Mesendoderm (in vitro differentiated cells): ENCODE results near the gene AVP.
A peak's percentile ranks its signal among the peaks of the same experiment; 100 is the strongest.

Experiments used
- DNase-seq: peaks from one replicate; pipeline ENCODE4 v3.0.0; 2013
- H2AK5ac ChIP-seq: 2 replicates; pipeline ENCODE4 v1.6.1; 2013; ENCODE audit warnings: low read length, inconsistent platforms
- H2BK120ac ChIP-seq: 2 replicates; pipeline ENCODE4 v1.6.1; 2013; ENCODE audit warnings: low read depth, mild to moderate bottlenecking, low read length, moderate library complexity, mixed read lengths
- H2BK15ac ChIP-seq: replicated peaks from 2 replicates; pipeline ENCODE4 v1.6.1; 2013; ENCODE audit warnings: low read depth, mild to moderate bottlenecking, moderate library complexity
- H2BK5ac ChIP-seq: 2 replicates; pipeline ENCODE4 v1.6.1; 2013; ENCODE audit warnings: low read length, inconsistent platforms
- H3K18ac ChIP-seq: 2 replicates; pipeline ENCODE4 v1.6.1; 2013; ENCODE audit warnings: mild to moderate bottlenecking, low read length, mixed read lengths
- H3K23ac ChIP-seq: one replicate; pipeline ENCODE4 v1.6.1; 2013; ENCODE audit warnings: low read length
- H3K27ac ChIP-seq: 2 replicates; pipeline ENCODE4 v1.5.1; 2013; ENCODE audit warnings: low read depth, mild to moderate bottlenecking, inconsistent platforms, low read length, moderate library complexity
- H3K27me3 ChIP-seq: 2 replicates; pipeline ENCODE4 v1.6.1; 2013; ENCODE audit warnings: low read length, control low read depth, mild to moderate bottlenecking, inconsistent platforms; ENCODE audit not compliant: insufficient read depth, poor library complexity
- H3K36me3 ChIP-seq: 2 replicates; pipeline ENCODE4 v1.6.1; 2013; ENCODE audit warnings: low read length, inconsistent platforms; ENCODE audit not compliant: control insufficient read depth, insufficient read depth
- H3K4ac ChIP-seq: one replicate; pipeline ENCODE4 v1.6.1; 2013; ENCODE audit warnings: low read depth, mild to moderate bottlenecking, low read length, moderate library complexity
- H3K4me1 ChIP-seq: 2 replicates; pipeline ENCODE4 v1.6.1; 2013; ENCODE audit warnings: low read depth, low read length, inconsistent platforms; ENCODE audit not compliant: control insufficient read depth
- H3K4me2 ChIP-seq: 2 replicates; pipeline ENCODE4 v1.6.1; 2013; ENCODE audit warnings: low read length
- H3K4me3 ChIP-seq: 2 replicates; pipeline ENCODE4 v1.5.1; 2013; ENCODE audit warnings: mild to moderate bottlenecking, low read length
- H3K56ac ChIP-seq: one replicate; pipeline ENCODE4 v1.6.1; 2013; ENCODE audit warnings: low read length
- H3K79me1 ChIP-seq: 2 replicates; pipeline ENCODE4 v1.6.1; 2013; ENCODE audit warnings: low read length, inconsistent platforms
- H3K79me2 ChIP-seq: 2 replicates; pipeline ENCODE4 v1.6.1; 2013; ENCODE audit warnings: mild to moderate bottlenecking, low read length; ENCODE audit not compliant: control insufficient read depth, insufficient read depth
- H3K9ac ChIP-seq: 2 replicates; pipeline ENCODE4 v1.6.1; 2013; ENCODE audit warnings: low read length, inconsistent platforms
- H4K5ac ChIP-seq: one replicate; pipeline ENCODE4 v1.6.1; 2013; ENCODE audit warnings: low read length
- H4K8ac ChIP-seq: one replicate; pipeline ENCODE4 v1.6.1; 2013; ENCODE audit warnings: low read depth, mild to moderate bottlenecking, control low read depth, low read length, moderate library complexity
- WGBS: extraction: QIAGEN DNeasy Blood & Tissue Kit; methylation state at CpG from one replicate; pipeline ENCODE4 v1.1.7; 2013; ENCODE audit warnings: low lambda C conversion rate, missing lambda C conversion rate; ENCODE audit not compliant: insufficient coverage; ENCODE audit errors: extremely low coverage; 5-methylcytosine and 5-hydroxymethylcytosine counted together

Gene AVP

DNA sequence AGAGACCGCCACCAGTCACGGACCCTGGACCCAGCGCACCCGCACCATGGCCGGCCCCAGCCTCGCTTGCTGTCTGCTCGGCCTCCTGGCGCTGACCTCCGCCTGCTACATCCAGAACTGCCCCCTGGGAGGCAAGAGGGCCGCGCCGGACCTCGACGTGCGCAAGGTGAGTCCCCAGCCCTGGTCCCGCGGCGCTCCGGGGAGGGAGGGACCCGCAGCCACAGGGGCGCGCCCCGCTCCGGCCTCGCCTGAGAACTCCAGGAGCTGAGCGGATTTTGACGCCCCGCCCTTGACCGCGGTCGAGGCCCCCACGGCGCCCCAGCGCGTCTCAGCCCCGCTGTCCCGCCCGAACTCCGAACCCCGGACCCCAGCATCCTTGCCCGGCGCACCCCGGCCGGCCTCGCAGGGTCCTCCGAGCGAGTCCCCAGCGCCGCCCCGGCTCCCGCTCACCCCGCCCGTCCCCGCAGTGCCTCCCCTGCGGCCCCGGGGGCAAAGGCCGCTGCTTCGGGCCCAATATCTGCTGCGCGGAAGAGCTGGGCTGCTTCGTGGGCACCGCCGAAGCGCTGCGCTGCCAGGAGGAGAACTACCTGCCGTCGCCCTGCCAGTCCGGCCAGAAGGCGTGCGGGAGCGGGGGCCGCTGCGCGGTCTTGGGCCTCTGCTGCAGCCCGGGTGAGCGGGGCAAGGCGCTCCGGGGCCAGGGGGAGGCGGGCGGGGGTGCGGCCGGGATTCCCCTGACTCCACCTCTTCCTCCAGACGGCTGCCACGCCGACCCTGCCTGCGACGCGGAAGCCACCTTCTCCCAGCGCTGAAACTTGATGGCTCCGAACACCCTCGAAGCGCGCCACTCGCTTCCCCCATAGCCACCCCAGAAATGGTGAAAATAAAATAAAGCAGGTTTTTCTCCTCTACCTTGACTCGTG lies 12.7 kb downstream of the AVP start, which contains the start of gene OXT:
TSS of gene OXT (plus strand) at position 11 of the 920 bp plus-strand sequence. CDS start at position 47, 36 bp downstream.
- Histone ChIP-seq H3K23ac (no peak within 1 kb of the TSS), H3K9ac (peak within 1 kb of the TSS; percentile 50), H3K56ac (peak within 1 kb of the TSS; percentile 79), H3K79me1 (no peaks in the 10 kb centered on the region), H3K18ac (no peak within 1 kb of the TSS), H3K27me3 (peaks cover 2% of the 10 kb centered on the region), H2BK15ac (no peak within 1 kb of the TSS), H3K4me3 (no peak within 1 kb of the TSS), H3K27ac (no peak within 1 kb of the TSS), H4K8ac (no peak within 1 kb of the TSS), H3K79me2 (no peaks in the 10 kb centered on the region), H2AK5ac (no peak within 1 kb of the TSS), H4K5ac (no peak within 1 kb of the TSS), H3K4me1 (no peaks in the 10 kb centered on the region), H3K4me2 (peak within 1 kb of the TSS; percentile 29), H2BK120ac (no peak within 1 kb of the TSS), H3K4ac (no peak within 1 kb of the TSS), H2BK5ac (no peak within 1 kb of the TSS), H3K36me3 (no peaks in the 10 kb centered on the region)
- DNase-seq = peak; percentile 50
- WGBS = no CpG with 5 or more reads among the region's 95 CpGs

DNA sequence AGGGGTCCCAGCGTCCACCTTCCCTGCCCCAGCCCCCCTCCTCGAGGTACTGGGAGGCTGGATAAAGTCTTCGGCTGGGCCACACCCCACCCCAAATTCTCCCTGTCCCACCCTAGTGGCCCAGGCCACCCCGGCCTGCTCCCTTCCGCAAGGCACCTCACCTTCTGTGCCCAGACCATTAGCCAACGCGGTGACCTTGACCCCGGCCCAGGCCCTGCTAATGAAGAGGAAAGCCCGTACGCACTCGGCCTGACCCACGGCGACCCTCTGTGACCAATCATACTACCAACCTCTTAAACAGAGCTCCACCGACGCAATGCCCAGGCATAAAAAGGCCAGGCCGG lies 13.3 kb downstream of the AVP start:
- H3K9ac ChIP-seq = no peak overlapping the region
- H3K18ac ChIP-seq = no peak overlapping the region
- H3K4ac ChIP-seq = no peak overlapping the region
- no peak overlapping the region for H4K5ac ChIP-seq
- H3K23ac ChIP-seq = no peak overlapping the region
- no peak overlapping the region for H3K4me3 ChIP-seq
- peak overlapping the region; percentile 79 for H3K56ac ChIP-seq
- no CpG with 5 or more reads among the region's 16 CpGs for WGBS
- no peaks in the 10 kb centered on the region for H3K4me1 ChIP-seq
- no peak overlapping the region for H2BK5ac ChIP-seq
- no peak overlapping the region for H2BK15ac ChIP-seq
- H3K79me1 ChIP-seq = no peaks in the 10 kb centered on the region
- no peak overlapping the region for H4K8ac ChIP-seq
- H3K36me3 ChIP-seq = no peaks in the 10 kb centered on the region
- H3K4me2 ChIP-seq = no peak overlapping the region
- no peak overlapping the region for H3K27ac ChIP-seq
- H3K79me2 ChIP-seq = no peaks in the 10 kb centered on the region
- H2AK5ac ChIP-seq = no peak overlapping the region
- no peak overlapping the region for H2BK120ac ChIP-seq
- no peak for DNase-seq
- peaks cover 2% of the 10 kb centered on the region for H3K27me3 ChIP-seq

DNA sequence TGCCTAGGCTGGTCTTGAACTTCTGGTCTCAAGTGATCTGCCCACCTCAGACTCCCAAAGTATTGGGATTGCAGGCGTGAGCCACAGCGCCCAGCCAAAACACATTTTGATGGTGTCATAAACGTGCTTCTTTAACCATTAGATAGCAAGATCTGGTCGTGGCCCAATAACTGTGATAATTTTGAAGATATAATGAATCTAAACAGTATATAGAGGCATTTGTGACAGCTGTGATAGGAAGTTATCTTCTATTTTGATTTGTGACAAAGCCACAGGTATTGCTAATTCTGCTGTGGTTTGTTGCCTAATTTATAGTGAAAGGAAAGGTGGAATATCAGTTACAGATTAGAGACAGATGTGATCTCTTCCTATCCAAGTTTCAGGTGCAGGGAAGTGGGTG lies 13.8 kb downstream of the AVP start:
- Histone ChIP-seq H3K27ac (no peak overlapping the region), H2BK15ac (no peak overlapping the region), H3K79me1 (no peaks in the 10 kb centered on the region), H3K23ac (no peak overlapping the region), H3K4me1 (no peaks in the 10 kb centered on the region), H2AK5ac (no peak overlapping the region), H3K4me3 (no peak overlapping the region), H3K4me2 (no peak overlapping the region), H2BK120ac (no peak overlapping the region), H3K9ac (no peak overlapping the region), H3K4ac (no peak overlapping the region), H3K18ac (no peak overlapping the region), H3K56ac (no peak overlapping the region), H4K8ac (no peak overlapping the region), H4K5ac (no peak overlapping the region), H3K27me3 (peaks cover 2% of the 10 kb centered on the region), H2BK5ac (no peak overlapping the region), H3K36me3 (no peaks in the 10 kb centered on the region), H3K79me2 (no peaks in the 10 kb centered on the region)
- no CpG with 5 or more reads among the region's 4 CpGs for WGBS
- no peak for DNase-seq

DNA sequence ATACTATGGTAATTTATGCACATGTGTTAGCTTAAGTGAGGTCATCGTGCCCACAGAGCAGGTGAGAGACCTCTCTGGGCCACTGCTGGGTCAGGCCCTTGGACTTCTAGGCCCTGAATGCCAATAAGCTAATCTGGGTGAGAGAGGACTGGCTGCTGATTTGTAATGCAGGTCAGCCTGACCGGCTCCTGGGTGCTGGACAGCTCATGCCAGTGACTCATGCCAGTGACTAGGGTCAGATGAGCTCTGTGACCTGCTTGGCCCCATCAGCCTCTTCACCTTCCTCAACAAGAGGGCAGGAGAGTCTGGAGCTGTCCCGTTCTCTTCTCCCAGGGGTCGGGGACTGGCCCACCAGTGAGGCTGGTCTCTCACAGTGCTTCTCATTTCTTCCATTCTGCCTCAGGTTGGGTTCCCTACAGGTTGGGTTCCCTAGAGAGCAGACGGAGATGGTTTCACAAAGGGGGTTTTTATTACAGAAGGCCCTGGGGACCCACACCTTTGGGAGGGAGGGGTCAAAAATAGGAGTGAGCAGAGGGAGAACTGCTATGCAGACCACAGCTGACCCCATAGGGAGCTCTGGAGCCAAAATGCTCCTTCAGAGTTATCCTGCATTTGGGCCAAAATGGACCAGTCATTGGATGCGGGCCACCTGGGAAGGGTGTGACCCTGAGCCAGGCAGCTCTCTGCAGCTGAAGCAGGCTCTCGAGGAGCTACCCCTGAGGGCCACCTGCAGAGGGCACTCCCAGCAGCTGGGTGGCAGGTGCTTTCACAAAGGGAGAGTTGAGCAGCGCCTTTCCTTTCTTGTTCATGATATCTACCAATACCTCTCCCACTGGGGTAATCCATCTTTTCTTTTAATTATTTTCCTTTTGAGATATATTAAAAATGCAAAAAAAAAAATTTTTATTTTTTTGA lies 15.3 kb downstream of the AVP start:
- H3K4me3 ChIP-seq = no peak overlapping the region
- no peak overlapping the region for H2BK120ac ChIP-seq
- no peak overlapping the region for H3K4me2 ChIP-seq
- H3K56ac ChIP-seq = no peak overlapping the region
- H2BK15ac ChIP-seq = no peak overlapping the region
- no peak overlapping the region for H3K18ac ChIP-seq
- H3K79me2 ChIP-seq = no peaks in the 10 kb centered on the region
- no peak overlapping the region for H3K4ac ChIP-seq
- no peak overlapping the region for H4K8ac ChIP-seq
- H3K23ac ChIP-seq = no peak overlapping the region
- H3K27ac ChIP-seq = no peak overlapping the region
- H3K27me3 ChIP-seq = peaks cover 2% of the 10 kb centered on the region
- H3K36me3 ChIP-seq = no peaks in the 10 kb centered on the region
- DNase-seq = no peak
- WGBS = no CpG with 5 or more reads among the region's 8 CpGs
- no peaks in the 10 kb centered on the region for H3K4me1 ChIP-seq
- H2AK5ac ChIP-seq = no peak overlapping the region
- H3K79me1 ChIP-seq = no peaks in the 10 kb centered on the region
- H3K9ac ChIP-seq = no peak overlapping the region
- H4K5ac ChIP-seq = no peak overlapping the region
- H2BK5ac ChIP-seq = no peak overlapping the region

DNA sequence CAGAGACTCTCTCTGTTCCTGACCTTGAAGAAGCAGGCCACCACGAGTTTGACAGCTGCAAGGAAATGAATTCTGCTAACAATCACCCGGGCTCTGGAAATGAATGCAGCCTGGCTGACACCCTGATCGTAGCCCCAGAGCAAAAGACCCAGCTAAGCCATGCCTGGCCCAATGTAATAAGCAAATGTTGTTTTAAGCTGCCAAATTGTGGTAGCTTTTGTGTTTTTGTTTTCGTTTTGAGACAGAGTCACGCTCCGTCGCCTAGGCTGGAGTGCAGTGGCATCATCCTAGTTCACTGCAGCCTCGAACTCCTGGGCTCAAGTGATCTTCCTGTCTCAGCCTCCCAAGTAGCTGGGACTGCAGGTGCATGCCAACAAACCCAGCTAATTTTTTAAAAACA lies 16.4 kb downstream of the AVP start:
- Histone ChIP-seq H2BK15ac (no peak overlapping the region), H3K27me3 (peaks cover 2% of the 10 kb centered on the region), H3K56ac (no peak overlapping the region), H4K8ac (no peak overlapping the region), H2AK5ac (no peak overlapping the region), H3K4me1 (no peaks in the 10 kb centered on the region), H2BK120ac (no peak overlapping the region), H3K79me2 (no peaks in the 10 kb centered on the region), H3K4me2 (no peak overlapping the region), H3K9ac (no peak overlapping the region), H3K23ac (no peak overlapping the region), H3K4me3 (no peak overlapping the region), H2BK5ac (no peak overlapping the region), H3K79me1 (no peaks in the 10 kb centered on the region), H3K27ac (no peak overlapping the region), H3K36me3 (no peaks in the 10 kb centered on the region), H4K5ac (no peak overlapping the region), H3K18ac (no peak overlapping the region), H3K4ac (no peak overlapping the region)
- no peak for DNase-seq
- WGBS = no CpG with 5 or more reads among the region's 8 CpGs
